ENCODE data around the gene RGPD8. TPM values are rescaled to one million over a fixed set of nuclear protein-coding genes. Genes with fewer than 3 reads are reported as not detected.

Gene RGPD8
- total and polyA plus RNA-seq, 10 of the 15 experiments (the other 5 are each of a cell fraction or from before 2014, with no cell fraction given) = 0.24 to 9.6 (median 4.2) TPM

GRCh38 chr2:112345030-112346027 is 88.1 kb downstream of the RGPD8 start (continued):
- no peak for TF ChIP-seq POLR2A (IDR thresholded peaks at IDR 0.05; ENCODE audit: low read depth, low read length)
- TF ChIP-seq RBBP5 (conservative IDR thresholded peaks at IDR 0.05) = no peak
- no peak for TF ChIP-seq SUZ12 (IDR thresholded peaks at IDR 0.05; ENCODE audit: unreplicated experiment)
- TF ChIP-seq MEF2B (IDR thresholded peaks at IDR 0.05; ENCODE audit: partially characterized antibody, poor library complexity, severe bottlenecking) = no peak
- no peak for TF ChIP-seq ATF7 (IDR thresholded peaks at IDR 0.05; ENCODE audit: low read depth)
- no peak for TF ChIP-seq PAX5 (IDR thresholded peaks at IDR 0.05; ENCODE audit: borderline replicate concordance, low read depth, low read length)
- no peak for TF ChIP-seq ASH2L (IDR thresholded peaks at IDR 0.05; ENCODE audit: borderline replicate concordance, low read depth)

GRCh38 chr2:112343827-112344585 is 89.4 kb downstream of the RGPD8 start:
- ChIA-PET POLR2A (no interaction called here), CTCF (interaction anchor here (0.7 to 1.2 kb wide), 2 partner anchors 34 to 222 kb away, joined by 3 to 4 read pairs; no protein-coding TSS in a partner anchor), SMC1A (ENCODE audit: uncharacterized antibody, unreplicated experiment) (interaction anchor here (1.2 kb wide), 1 partner anchor 9 kb away, joined by 3 read pairs; no protein-coding TSS in a partner anchor), RAD21 (ENCODE audit: unreplicated experiment) (interaction anchor here (1.3 kb wide), 1 partner anchor 66 kb away, joined by 5 read pairs; no protein-coding TSS in a partner anchor)
- in situ Hi-C loops (cut with MboI) (no loop called here), intact Hi-C loops (cut with micrococcal nuclease; ENCODE audit: unreplicated experiment) (no loop called here)
- Histone ChIP-seq H3K4me2 (ENCODE audit: control insufficient read depth, insufficient read depth) (no peak overlapping the region; the same call in 1 of the 2 replicates), H3K27me3 (replicated peaks in 1 of 2; ENCODE audit: control insufficient read depth in 2 of 2, insufficient read depth in 2 of 2, low read length in 1 of 2) (no peaks in the 10 kb centered on the region), H3K4me1 (ENCODE audit: control insufficient read depth, insufficient read depth, low read length) (peaks cover 6% of the 10 kb centered on the region), H3K4me3 (no peak overlapping the region), H3K27ac (ENCODE audit: control insufficient read depth, insufficient read depth) (no peak overlapping the region), H2AFZ (ENCODE audit: control insufficient read depth, low read depth, low read length) (peak overlapping the region; percentile 64), H4K20me1 (ENCODE audit: control insufficient read depth, insufficient read depth) (no peaks in the 10 kb centered on the region), H3K79me2 (ENCODE audit: control insufficient read depth, insufficient read depth, low read length) (no peaks in the 10 kb centered on the region), H3K9me3 (replicated peaks; ENCODE audit: control insufficient read depth, insufficient read depth, low read length) (no peaks in the 10 kb centered on the region), H3K9ac (ENCODE audit: control insufficient read depth, insufficient read depth, low read length) (no peak overlapping the region), H3K36me3 (ENCODE audit: control insufficient read depth in 2 of 2, insufficient read depth in 2 of 2, low read length in 1 of 2) (no peaks in the 10 kb centered on the region)
- ATAC-seq (peak; percentile 78), DNase-seq (ENCODE audit: low read depth, low spot score) (no peak), FAIRE-seq (peak; percentile 27)
- BruUV-seq (replicated peaks) = no TSS peak
- WGBS (ENCODE audit: insufficient coverage, insufficient replicate concordance, low lambda C conversion rate, missing lambda C conversion rate) = 4% methylated on average over 1 of the region's 1 CpG
- no peak for TF ChIP-seq SMARCA5 (IDR thresholded peaks at IDR 0.05)
- TF ChIP-seq REST (IDR thresholded peaks at IDR 0.05; ENCODE audit: low read depth, low read length) = no peak
- no peak for TF ChIP-seq KDM1A (IDR thresholded peaks at IDR 0.05; ENCODE audit: borderline replicate concordance)
- no peak for TF ChIP-seq NFYA (IDR thresholded peaks at IDR 0.05; ENCODE audit: borderline replicate concordance, low read depth, low read length)
- no peak for TF ChIP-seq ZBTB11 (CRISPR knock-in tag; IDR thresholded peaks at IDR 0.05)
- 0 out of 2 replicates have a peak, but pooled peaks have one; percentile 14 for TF ChIP-seq ATF7 (IDR thresholded peaks at IDR 0.05; ENCODE audit: low read depth)
- peak; percentile 59 for TF ChIP-seq EED (IDR thresholded peaks at IDR 0.05; ENCODE audit: low read depth)
- no peak for TF ChIP-seq SIX5 (IDR thresholded peaks at IDR 0.05; ENCODE audit: low read depth, low read length, severe bottlenecking)

Measured in GM12878 (cell line).